ENCODE measurements around the gene IL31RA. TPM values are rescaled to one million over a fixed set of nuclear protein-coding genes. Genes with fewer than 3 reads are reported as not detected.

The IL31RA gene
- total and polyA plus RNA-seq, 10 of the 15 experiments (the other 5 are each of a cell fraction or from before 2014, with no cell fraction given): 0.03 to 0.31 (median 0.11) TPM; not detected in 2

GRCh38 chr5:55856516-55857246, 5.5 kb downstream of the IL31RA start:
- no peak for DNase-seq (ENCODE audit: low read depth, low spot score)
- ChIA-PET RAD21 (ENCODE audit: unreplicated experiment) (no interaction called here), POLR2A (interaction anchor here (0.7 kb wide), 1 partner anchor 153 kb away, joined by 4 read pairs; no protein-coding TSS in a partner anchor), CTCF (interaction anchor here (0.6 to 1.3 kb wide), 2 partner anchors 80 to 164 kb away, joined by 3 read pairs; no protein-coding TSS in a partner anchor), SMC1A (ENCODE audit: uncharacterized antibody, unreplicated experiment) (interaction anchor here (1.2 to 1.8 kb wide), 5 partner anchors 9 to 80 kb away, joined by 3 to 7 read pairs (median 3); no protein-coding TSS in a partner anchor)
- BruUV-seq (replicated peaks): no TSS peak
- H3K4me1 ChIP-seq (ENCODE audit: control insufficient read depth, insufficient read depth, low read length): no peaks in the 10 kb centered on the region
- no peak for TF ChIP-seq JUNB (IDR thresholded peaks at IDR 0.05)
- TF ChIP-seq, protein P1, sequence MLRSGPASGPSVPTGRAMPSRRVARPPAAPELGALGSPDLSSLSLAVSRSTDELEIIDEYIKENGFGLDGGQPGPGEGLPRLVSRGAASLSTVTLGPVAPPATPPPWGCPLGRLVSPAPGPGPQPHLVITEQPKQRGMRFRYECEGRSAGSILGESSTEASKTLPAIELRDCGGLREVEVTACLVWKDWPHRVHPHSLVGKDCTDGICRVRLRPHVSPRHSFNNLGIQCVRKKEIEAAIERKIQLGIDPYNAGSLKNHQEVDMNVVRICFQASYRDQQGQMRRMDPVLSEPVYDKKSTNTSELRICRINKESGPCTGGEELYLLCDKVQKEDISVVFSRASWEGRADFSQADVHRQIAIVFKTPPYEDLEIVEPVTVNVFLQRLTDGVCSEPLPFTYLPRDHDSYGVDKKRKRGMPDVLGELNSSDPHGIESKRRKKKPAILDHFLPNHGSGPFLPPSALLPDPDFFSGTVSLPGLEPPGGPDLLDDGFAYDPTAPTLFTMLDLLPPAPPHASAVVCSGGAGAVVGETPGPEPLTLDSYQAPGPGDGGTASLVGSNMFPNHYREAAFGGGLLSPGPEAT (IDR thresholded peaks at IDR 0.05; ENCODE audit: low read depth): no peak
- no peak for TF ChIP-seq KLF5 (IDR thresholded peaks at IDR 0.05; ENCODE audit: partially characterized antibody)
- TF ChIP-seq RCOR1 (conservative IDR thresholded peaks at IDR 0.05; ENCODE audit: low read depth, low read length): no peak
- TF ChIP-seq IKZF1 (conservative IDR thresholded peaks at IDR 0.05): no peak
- TF ChIP-seq POU2F2 (IDR thresholded peaks at IDR 0.05; ENCODE audit: borderline replicate concordance, low read depth, low read length): no peak
- no peak for TF ChIP-seq GATAD2B (conservative IDR thresholded peaks at IDR 0.05; ENCODE audit: low read depth)
- TF ChIP-seq EZH2 (IDR thresholded peaks at IDR 0.05; ENCODE audit: borderline replicate concordance, control insufficient read depth, low read depth, low read length): no peak
- no peak for TF ChIP-seq YY1 (IDR thresholded peaks at IDR 0.05; ENCODE audit: low read depth, low read length)
- no peak for TF ChIP-seq ETV6 (conservative IDR thresholded peaks at IDR 0.05 in 1 of 2, IDR thresholded peaks at IDR 0.05 in 1 of 2; ENCODE audit: borderline replicate concordance in 1 of 2, low read depth in 1 of 2)
- no peak for TF ChIP-seq BHLHE40 (IDR thresholded peaks at IDR 0.05; ENCODE audit: borderline replicate concordance in 1 of 2, low read depth in 2 of 2, low read length in 1 of 2)
- no peak for TF ChIP-seq BMI1 (IDR thresholded peaks at IDR 0.05; ENCODE audit: borderline replicate concordance)
- TF ChIP-seq FOXM1 (IDR thresholded peaks at IDR 0.05; ENCODE audit: low read depth, low read length): no peak
- FAIRE-seq: no peak
- no peaks in the 10 kb centered on the region for H3K36me3 ChIP-seq (ENCODE audit: control insufficient read depth in 2 of 2, insufficient read depth in 2 of 2, low read length in 1 of 2)
- no peaks in the 10 kb centered on the region; the same call in 2 of the 3 replicates for H3K9me3 ChIP-seq (replicated peaks; ENCODE audit: control insufficient read depth, insufficient read depth, low read length)
- H3K4me2 ChIP-seq (ENCODE audit: control insufficient read depth, insufficient read depth): no peak overlapping the region
- in situ Hi-C loops (cut with MboI): no loop called here
- no peak overlapping the region for H3K27ac ChIP-seq (ENCODE audit: control insufficient read depth, insufficient read depth)
- H3K4me3 ChIP-seq: no peak overlapping the region
- WGBS (ENCODE audit: insufficient coverage, insufficient replicate concordance, low lambda C conversion rate, missing lambda C conversion rate): 46% methylated on average over 5 of the region's 5 CpGs
- no peaks in the 10 kb centered on the region for H3K79me2 ChIP-seq (ENCODE audit: control insufficient read depth, insufficient read depth, low read length)
- intact Hi-C loops (cut with micrococcal nuclease; ENCODE audit: unreplicated experiment): no loop called here
- no peaks in the 10 kb centered on the region for H3K27me3 ChIP-seq (replicated peaks in 1 of 2; ENCODE audit: control insufficient read depth in 2 of 2, insufficient read depth in 2 of 2, low read length in 1 of 2)
- no peaks in the 10 kb centered on the region for H4K20me1 ChIP-seq (ENCODE audit: control insufficient read depth, insufficient read depth)
- ATAC-seq: no peak
- no peak overlapping the region for H2AFZ ChIP-seq (ENCODE audit: control insufficient read depth, low read depth, low read length)
- H3K9ac ChIP-seq (ENCODE audit: control insufficient read depth, insufficient read depth, low read length): no peak overlapping the region

Data from GM12878 (cell line).